Small intestine (tissue), 7 donors: ENCODE data around the gene ZNF829. TPM values are rescaled to one million over a fixed set of nuclear protein-coding genes. Genes with fewer than 3 reads are reported as not detected.

ENCODE experiments used
- DNase-seq, 2 donors: peaks; one replicate each; pipeline versions ENCODE4 v3.0.0 to v3.0.0-alpha.2; 2013
- FAIRE-seq: peaks from 2 replicates; lab custom pipeline; 2012; peaks lifted over from hg19 to GRCh38; lab: Jason Lieb, UNC
- H3K27ac ChIP-seq, 3 donors: one replicate each; pipeline ENCODE4 v1.5.1; 2013; ENCODE audit warnings: low read length in 2 of 3, mild to moderate bottlenecking in 2 of 3, control low read depth in 1 of 3, inconsistent platforms in 1 of 3, low read depth in 1 of 3, moderate library complexity in 1 of 3
- H3K27me3 ChIP-seq, 3 donors: one replicate each; pipeline ENCODE4 v1.6.1; 2013; ENCODE audit warnings: low read length in 3 of 3, inconsistent platforms in 1 of 3; ENCODE audit not compliant: control insufficient read depth in 3 of 3, insufficient read depth in 3 of 3
- H3K36me3 ChIP-seq, 3 donors: one replicate each; pipeline ENCODE4 v1.6.1; 2013; ENCODE audit warnings: low read length in 3 of 3, inconsistent platforms in 1 of 3, low read depth in 1 of 3, mild to moderate bottlenecking in 1 of 3, moderate library complexity in 1 of 3; ENCODE audit not compliant: control insufficient read depth in 3 of 3, insufficient read depth in 2 of 3
- H3K4me1 ChIP-seq, 3 donors: one replicate each; pipeline ENCODE4 v1.6.1; 2013; ENCODE audit warnings: low read length in 2 of 3, inconsistent platforms in 1 of 3, low read depth in 1 of 3, mild to moderate bottlenecking in 1 of 3, moderate library complexity in 1 of 3; ENCODE audit not compliant: control insufficient read depth in 3 of 3, insufficient read depth in 2 of 3
- H3K4me3 ChIP-seq, 3 donors: one replicate each; pipeline ENCODE4 v1.5.1; 2013; ENCODE audit warnings: low read length in 3 of 3, control low read depth in 1 of 3, inconsistent platforms in 1 of 3, low read depth in 1 of 3, mild to moderate bottlenecking in 1 of 3, moderate library complexity in 1 of 3
- H3K9me3 ChIP-seq, 2 donors: one replicate each; pipeline ENCODE4 v1.6.1; 2013; ENCODE audit warnings: low read depth in 1 of 2, low read length in 1 of 2; ENCODE audit not compliant: control insufficient read depth in 2 of 2, insufficient read depth in 1 of 2
- WGBS, 3 donors: extraction: QIAGEN DNeasy Blood & Tissue Kit; methylation state at CpG; one replicate each; pipeline ENCODE4 v1.1.7; 2013; 5-methylcytosine and 5-hydroxymethylcytosine counted together
- polyA plus RNA-seq, 4 donors: library from polyadenylated mRNA; stranded (reverse) in 3 of 4; unstranded in 1 of 4; fragments of 200-250 nt in 3 of 4; fragments of 120-200 nt in 1 of 4; gene quantifications; one replicate each; pipeline versions ENCODE4 v1.2.1 to v1.2.3, GENCODE V29; 2013
- donor health status: healthy with polysubstance abuse.
- donor health status: control.
- donor health status: control.
- donor health status: Bipolar disorder and iron deficiency.
- donor health status: healthy.

Gene ZNF829
- polyA plus RNA-seq, 4 donors: 0.22 to 2.9 (median 0.86) TPM

- H3K27me3 ChIP-seq: no peaks in the 10 kb centered on the region
- H3K27ac ChIP-seq: peak overlapping the region in 1 of 3 donors; percentile 90
- WGBS, 3 donors: 40 to 62% (median 59%) methylated on average over 7 of the region's 7 CpGs
- peak overlapping the region in 2 of 3 donors; percentile 81 to 90 for H3K4me3 ChIP-seq
- H3K4me1 ChIP-seq: peaks cover 0 to 4% (median 3%) of the 10 kb centered on the region in 3 donors
- H3K36me3 ChIP-seq: peaks cover under 1 to 2% (median 2%) of the 10 kb centered on the region in 3 donors
- FAIRE-seq (no peak), DNase-seq (peak in 1 of 2 donors; percentile 45)
- H3K9me3 ChIP-seq: peaks cover 0 to 1% of the 10 kb centered on the region in 2 donors
These were observed 900 bp upstream of the ZNF829 start for GRCh38 chr19:36916991-36917390.

- DNase-seq (no peak), FAIRE-seq (no peak)
- Histone ChIP-seq H3K4me1 (no peaks in the 10 kb centered on the region), H3K27ac (no peak overlapping the region), H3K4me3 (no peak overlapping the region), H3K9me3 (peaks cover 6 to 32% of the 10 kb centered on the region in 2 donors), H3K36me3 (peaks cover 5 to 18% (median 16%) of the 10 kb centered on the region in 3 donors), H3K27me3 (no peaks in the 10 kb centered on the region)
- 94 to 97% (median 94%) methylated on average over 4 of the region's 4 CpGs for WGBS, 3 donors
These were observed 17.7 kb downstream of the ZNF829 start for GRCh38 chr19:36898422-36898821.

- H3K36me3 ChIP-seq: peaks cover 8 to 23% (median 9%) of the 10 kb centered on the region in 3 donors
- peaks cover 11 to 36% of the 10 kb centered on the region in 2 donors for H3K9me3 ChIP-seq
- H3K4me3 ChIP-seq: no peak overlapping the region
- no peaks in the 10 kb centered on the region for H3K4me1 ChIP-seq
- no peak overlapping the region for H3K27ac ChIP-seq
- no peak for FAIRE-seq
- H3K27me3 ChIP-seq: no peaks in the 10 kb centered on the region
- WGBS, 3 donors: 92 to 96% (median 94%) methylated on average over 2 of the region's 2 CpGs
- DNase-seq: no peak
These were observed 21.2 kb downstream of the ZNF829 start for GRCh38 chr19:36894849-36895383.

- Histone ChIP-seq H3K27ac (no peak overlapping the region), H3K4me3 (no peak overlapping the region), H3K4me1 (no peaks in the 10 kb centered on the region), H3K27me3 (no peaks in the 10 kb centered on the region), H3K36me3 (peaks cover 2 to 19% (median 8%) of the 10 kb centered on the region in 3 donors), H3K9me3 (peaks cover 9 to 39% of the 10 kb centered on the region in 2 donors)
- no peak for FAIRE-seq
- WGBS, 3 donors: 98 to 99% (median 99%) methylated on average over 3 of the region's 3 CpGs
- DNase-seq: no peak
These were observed 24.2 kb downstream of the ZNF829 start for GRCh38 chr19:36891768-36892357.

GRCh38 chr19:36876993-36877938 is 38.8 kb downstream of the ZNF829 start:
- Histone ChIP-seq H3K4me1 (no peaks in the 10 kb centered on the region), H3K27ac (no peak overlapping the region), H3K4me3 (no peak overlapping the region), H3K36me3 (peaks cover 2 to 12% (median 12%) of the 10 kb centered on the region in 3 donors), H3K9me3 (peaks cover 8 to 42% of the 10 kb centered on the region in 2 donors), H3K27me3 (no peaks in the 10 kb centered on the region)
- FAIRE-seq: no peak
- 98 to 99% (median 98%) methylated on average over 10 of the region's 10 CpGs for WGBS, 3 donors
- peak in 1 of 2 donors; percentile 17 for DNase-seq

- peaks cover 0 to 3% (median 2%) of the 10 kb centered on the region in 3 donors for H3K4me1 ChIP-seq
- FAIRE-seq: no peak
These were observed 64.2 kb downstream of the ZNF829 start for GRCh38 chr19:36851898-36852297.

GRCh38 chr19:36850559-36851442 is 65.3 kb downstream of the ZNF829 start, which contains the start of gene ZNF345:
Gene ZNF345 (plus strand): TSS chr19:36850876. CDS start chr19:36876831, 25,955 bp downstream.
- peaks cover 0 to 3% (median 2%) of the 10 kb centered on the region in 3 donors for H3K4me1 ChIP-seq
- H3K27ac ChIP-seq: peak within 1 kb of the TSS; percentile 50 to 88 (median 85)
- peaks cover 0 to 8% (median 6%) of the 10 kb centered on the region in 3 donors for H3K36me3 ChIP-seq
- FAIRE-seq: no peak
- peaks cover 0 to 23% of the 10 kb centered on the region in 2 donors for H3K9me3 ChIP-seq
- peak within 1 kb of the TSS; percentile 68 to 80 (median 78) for H3K4me3 ChIP-seq
- WGBS, 3 donors: 0 to 1% (median 0%) methylated on average over 43 of the region's 43 CpGs
- H3K27me3 ChIP-seq: no peaks in the 10 kb centered on the region
- peak; percentile 92 to 97 for DNase-seq

More at GRCh38 chr19:36851898-36852297, 64.2 kb downstream of the ZNF829 start:
- H3K4me3 ChIP-seq: no peak overlapping the region
- no peak overlapping the region for H3K27ac ChIP-seq
- H3K36me3 ChIP-seq: peaks cover 0 to 10% (median 9%) of the 10 kb centered on the region in 3 donors
- H3K9me3 ChIP-seq: peaks cover 0 to 21% of the 10 kb centered on the region in 2 donors
- DNase-seq: no peak
- H3K27me3 ChIP-seq: no peaks in the 10 kb centered on the region
- WGBS, 3 donors: 92 to 100% (median 98%) methylated on average over 3 of the region's 3 CpGs
